ENCODE results near the gene CPLANE1.

DNA sequence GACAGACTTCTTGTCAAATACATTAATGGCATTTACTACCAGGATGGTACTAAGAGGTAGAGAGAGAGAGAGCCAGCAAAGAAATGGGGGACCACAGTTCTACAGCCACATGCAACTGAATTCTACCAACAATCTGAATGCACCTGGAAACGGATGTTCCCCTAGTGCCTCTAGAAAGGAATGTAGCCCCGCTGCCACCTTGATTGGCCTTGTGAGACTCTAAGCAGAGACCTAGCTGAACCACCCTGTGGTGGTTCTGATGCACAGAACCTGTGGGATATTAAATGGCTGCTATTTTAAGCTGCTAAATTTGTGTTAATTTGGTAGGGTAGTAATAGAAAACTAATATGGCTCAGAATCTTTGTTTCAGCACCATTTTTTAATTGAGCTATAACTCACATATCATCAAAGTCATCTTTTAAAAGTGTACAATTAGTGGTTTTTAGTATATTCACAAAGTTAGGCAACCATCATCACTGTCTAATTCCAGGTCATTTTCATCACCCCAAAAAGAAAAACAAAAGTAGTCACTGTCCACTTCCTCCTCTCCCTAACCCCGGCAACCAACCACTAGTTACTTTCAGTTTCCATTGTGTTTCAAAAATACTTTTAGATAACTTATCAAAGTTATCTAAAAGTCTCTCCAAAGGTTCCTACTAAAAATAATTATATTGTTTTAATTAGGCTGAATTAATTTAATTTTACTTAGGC lies 51.7 kb downstream of the CPLANE1 start:
- TF ChIP-seq POLR2A (IDR thresholded peaks at IDR 0.05) (no peak), POLR2AphosphoS5 (IDR thresholded peaks at IDR 0.05) (no peak), EP300 (IDR thresholded peaks at IDR 0.05) (no peak)
- TF ChIP-seq, protein P1, sequence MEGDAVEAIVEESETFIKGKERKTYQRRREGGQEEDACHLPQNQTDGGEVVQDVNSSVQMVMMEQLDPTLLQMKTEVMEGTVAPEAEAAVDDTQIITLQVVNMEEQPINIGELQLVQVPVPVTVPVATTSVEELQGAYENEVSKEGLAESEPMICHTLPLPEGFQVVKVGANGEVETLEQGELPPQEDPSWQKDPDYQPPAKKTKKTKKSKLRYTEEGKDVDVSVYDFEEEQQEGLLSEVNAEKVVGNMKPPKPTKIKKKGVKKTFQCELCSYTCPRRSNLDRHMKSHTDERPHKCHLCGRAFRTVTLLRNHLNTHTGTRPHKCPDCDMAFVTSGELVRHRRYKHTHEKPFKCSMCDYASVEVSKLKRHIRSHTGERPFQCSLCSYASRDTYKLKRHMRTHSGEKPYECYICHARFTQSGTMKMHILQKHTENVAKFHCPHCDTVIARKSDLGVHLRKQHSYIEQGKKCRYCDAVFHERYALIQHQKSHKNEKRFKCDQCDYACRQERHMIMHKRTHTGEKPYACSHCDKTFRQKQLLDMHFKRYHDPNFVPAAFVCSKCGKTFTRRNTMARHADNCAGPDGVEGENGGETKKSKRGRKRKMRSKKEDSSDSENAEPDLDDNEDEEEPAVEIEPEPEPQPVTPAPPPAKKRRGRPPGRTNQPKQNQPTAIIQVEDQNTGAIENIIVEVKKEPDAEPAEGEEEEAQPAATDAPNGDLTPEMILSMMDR (IDR thresholded peaks at IDR 0.05) = no peak
